ENCODE data around the gene KRTAP19-3.

GRCh38 chr21:30487336-30487735 lies 4.5 kb downstream of the KRTAP19-3 start, which contains the start of gene KRTAP19-2:
- no peak for TF ChIP-seq CTCF (IDR thresholded peaks at IDR 0.05)
- no peak for TF ChIP-seq EZH2 (IDR thresholded peaks at IDR 0.05; ENCODE audit: borderline replicate concordance, insufficient read depth, low read depth, low read length, poor library complexity, severe bottlenecking)

All from B cell (primary cell).